ENCODE data around the gene DYNLT3. TPM values are rescaled to one million over a fixed set of nuclear protein-coding genes. Genes with fewer than 3 reads are reported as not detected.

Gene DYNLT3
- total RNA-seq, 3 donors from 2014 or later (not counting 1 experiment from before 2014, with no cell fraction given), result 18.1 to 25.0 (median 18.4) TPM

DNA sequence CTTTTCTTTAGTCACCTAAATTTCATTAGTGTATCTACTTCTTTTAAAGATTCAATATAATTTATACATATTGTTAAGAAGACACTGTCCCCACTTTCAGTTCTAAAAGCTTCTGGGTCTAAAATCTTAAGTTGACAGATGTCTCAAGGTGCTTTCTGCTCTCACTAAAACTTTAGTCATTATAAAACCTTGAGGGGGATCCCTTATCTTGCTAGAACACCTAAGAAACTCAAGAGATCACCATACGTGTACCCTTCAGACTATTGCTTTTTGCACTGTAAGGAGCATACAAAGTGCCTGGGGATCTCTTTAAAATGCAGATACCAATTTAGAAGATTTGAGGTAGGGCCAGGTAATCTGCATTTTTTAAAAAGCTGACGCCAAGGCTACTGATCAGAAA, 37.4 kb downstream of the DYNLT3 start:
- Mint-ChIP-seq H3K4me1 (no peaks in the 10 kb centered on the region), H3K9me3 (no peaks in the 10 kb centered on the region), H3K27ac (no peak overlapping the region), H3K27me3 (ENCODE audit: low read depth in 2 of 2) (peaks cover 0 to 17% of the 10 kb centered on the region in 2 donors), H3K4me3 (no peak overlapping the region), H3K36me3 (no peaks in the 10 kb centered on the region)
- no peak overlapping the region for H3K27ac ChIP-seq (ENCODE audit: low read length)
- H3K4me1 ChIP-seq (ENCODE audit: control insufficient read depth, insufficient read depth, low read length), result no peaks in the 10 kb centered on the region
- no peaks in the 10 kb centered on the region for H3K9me3 ChIP-seq (ENCODE audit: control insufficient read depth, insufficient read depth, low read length)
- H3K4me3 ChIP-seq (ENCODE audit: low read length), result no peak overlapping the region
- H3K36me3 ChIP-seq (ENCODE audit: control insufficient read depth, insufficient read depth, low read length), result no peaks in the 10 kb centered on the region
- WGBS (ENCODE audit: insufficient coverage), result 88% methylated on average over 1 of the region's 2 CpGs
- ATAC-seq (no peak), DNase-seq (no peak)
- H3K27me3 ChIP-seq (ENCODE audit: control insufficient read depth, insufficient read depth, low read length), result no peaks in the 10 kb centered on the region
- intact Hi-C loops (cut with micrococcal nuclease), result no loop called here
- TF ChIP-seq, protein P1, sequence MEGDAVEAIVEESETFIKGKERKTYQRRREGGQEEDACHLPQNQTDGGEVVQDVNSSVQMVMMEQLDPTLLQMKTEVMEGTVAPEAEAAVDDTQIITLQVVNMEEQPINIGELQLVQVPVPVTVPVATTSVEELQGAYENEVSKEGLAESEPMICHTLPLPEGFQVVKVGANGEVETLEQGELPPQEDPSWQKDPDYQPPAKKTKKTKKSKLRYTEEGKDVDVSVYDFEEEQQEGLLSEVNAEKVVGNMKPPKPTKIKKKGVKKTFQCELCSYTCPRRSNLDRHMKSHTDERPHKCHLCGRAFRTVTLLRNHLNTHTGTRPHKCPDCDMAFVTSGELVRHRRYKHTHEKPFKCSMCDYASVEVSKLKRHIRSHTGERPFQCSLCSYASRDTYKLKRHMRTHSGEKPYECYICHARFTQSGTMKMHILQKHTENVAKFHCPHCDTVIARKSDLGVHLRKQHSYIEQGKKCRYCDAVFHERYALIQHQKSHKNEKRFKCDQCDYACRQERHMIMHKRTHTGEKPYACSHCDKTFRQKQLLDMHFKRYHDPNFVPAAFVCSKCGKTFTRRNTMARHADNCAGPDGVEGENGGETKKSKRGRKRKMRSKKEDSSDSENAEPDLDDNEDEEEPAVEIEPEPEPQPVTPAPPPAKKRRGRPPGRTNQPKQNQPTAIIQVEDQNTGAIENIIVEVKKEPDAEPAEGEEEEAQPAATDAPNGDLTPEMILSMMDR (IDR thresholded peaks at IDR 0.05), result no peak

DNA sequence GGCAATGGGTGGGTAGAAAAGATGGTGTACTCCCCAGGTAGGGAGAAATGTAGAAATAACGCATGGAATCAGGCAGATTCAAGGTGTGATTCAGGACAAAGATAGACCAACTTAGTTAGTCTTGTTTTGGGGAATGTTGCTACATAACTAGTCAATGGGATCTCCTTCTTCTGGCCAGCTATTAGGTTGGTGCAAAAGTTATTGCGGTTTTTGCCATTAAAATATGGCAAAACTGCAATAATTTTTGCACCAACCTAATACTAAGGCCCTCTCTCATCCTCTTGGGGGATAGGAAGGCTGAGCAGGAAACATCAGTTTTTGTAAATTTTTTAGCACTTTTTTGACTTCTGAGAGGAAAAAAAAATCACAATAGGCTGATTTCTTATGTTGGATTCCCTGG, 44.3 kb downstream of the DYNLT3 start:
- H3K36me3 Mint-ChIP-seq, result no peaks in the 10 kb centered on the region
- no peak for ATAC-seq
- no peaks in the 10 kb centered on the region for H3K27me3 Mint-ChIP-seq (ENCODE audit: low read depth in 2 of 2)
- TF ChIP-seq, protein P1 (IDR thresholded peaks at IDR 0.05), result no peak
- intact Hi-C loops (cut with micrococcal nuclease), result no loop called here
- no peak overlapping the region for H3K4me3 ChIP-seq (ENCODE audit: low read length)
- H3K4me3 Mint-ChIP-seq, result no peak overlapping the region
- WGBS (ENCODE audit: insufficient coverage), result 100% methylated on average over 1 of the region's 2 CpGs
- DNase-seq, result no peak
- H3K27me3 ChIP-seq (ENCODE audit: control insufficient read depth, insufficient read depth, low read length), result no peaks in the 10 kb centered on the region
- no peaks in the 10 kb centered on the region for H3K9me3 Mint-ChIP-seq
- H3K27ac ChIP-seq (ENCODE audit: low read length), result no peak overlapping the region
- no peaks in the 10 kb centered on the region for H3K9me3 ChIP-seq (ENCODE audit: control insufficient read depth, insufficient read depth, low read length)
- no peaks in the 10 kb centered on the region for H3K36me3 ChIP-seq (ENCODE audit: control insufficient read depth, insufficient read depth, low read length)
- H3K4me1 ChIP-seq (ENCODE audit: control insufficient read depth, insufficient read depth, low read length), result no peaks in the 10 kb centered on the region
- no peaks in the 10 kb centered on the region for H3K4me1 Mint-ChIP-seq
- H3K27ac Mint-ChIP-seq, result no peak overlapping the region

GRCh38 chrX:37802028-37802427, 45.3 kb downstream of the DYNLT3 start:
- Histone ChIP-seq H3K27me3 (ENCODE audit: control insufficient read depth, insufficient read depth, low read length) (no peaks in the 10 kb centered on the region), H3K36me3 (ENCODE audit: control insufficient read depth, insufficient read depth, low read length) (no peaks in the 10 kb centered on the region), H3K4me3 (ENCODE audit: low read length) (no peak overlapping the region), H3K9me3 (ENCODE audit: control insufficient read depth, insufficient read depth, low read length) (no peaks in the 10 kb centered on the region), H3K4me1 (ENCODE audit: control insufficient read depth, insufficient read depth, low read length) (peaks cover under 1% of the 10 kb centered on the region), H3K27ac (ENCODE audit: low read length) (no peak overlapping the region)
- intact Hi-C loops (cut with micrococcal nuclease), result no loop called here
- ATAC-seq, result no peak
- TF ChIP-seq, protein P1 (IDR thresholded peaks at IDR 0.05), result no peak
- no peak overlapping the region for H3K4me3 Mint-ChIP-seq
- DNase-seq, result no peak
- H3K4me1 Mint-ChIP-seq, result no peaks in the 10 kb centered on the region
- H3K27me3 Mint-ChIP-seq (ENCODE audit: low read depth in 2 of 2), result no peaks in the 10 kb centered on the region
- no peaks in the 10 kb centered on the region for H3K9me3 Mint-ChIP-seq
- no peak overlapping the region for H3K27ac Mint-ChIP-seq
- no peaks in the 10 kb centered on the region for H3K36me3 Mint-ChIP-seq

DNA sequence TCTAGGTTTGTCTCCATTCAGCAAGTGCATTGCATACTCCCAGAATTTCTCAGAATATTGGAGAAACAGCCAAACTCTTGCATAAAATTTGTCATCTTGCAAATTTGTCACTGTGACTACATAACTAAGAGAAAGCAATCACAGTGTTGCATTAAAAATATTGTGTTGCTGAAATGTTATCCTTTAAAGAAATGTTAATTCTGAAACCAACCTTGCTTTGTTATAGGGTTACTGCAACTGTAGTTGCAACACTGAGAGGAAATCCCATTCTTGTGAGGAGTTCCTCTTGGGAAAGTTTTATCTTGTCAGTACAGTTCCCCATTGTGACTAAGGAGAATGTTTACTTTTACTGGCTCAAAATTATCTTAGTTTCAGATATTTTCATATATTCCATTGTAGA, 46.7 kb downstream of the DYNLT3 start:
- H3K4me1 ChIP-seq (ENCODE audit: control insufficient read depth, insufficient read depth, low read length), result peaks cover 5% of the 10 kb centered on the region
- TF ChIP-seq, protein P1 (IDR thresholded peaks at IDR 0.05), result no peak

More for the DNA sequence above, 46.7 kb downstream of the DYNLT3 start:
- Histone ChIP-seq H3K36me3 (ENCODE audit: control insufficient read depth, insufficient read depth, low read length) (no peaks in the 10 kb centered on the region), H3K27ac (ENCODE audit: low read length) (no peak overlapping the region), H3K4me3 (ENCODE audit: low read length) (no peak overlapping the region), H3K9me3 (ENCODE audit: control insufficient read depth, insufficient read depth, low read length) (no peaks in the 10 kb centered on the region), H3K27me3 (ENCODE audit: control insufficient read depth, insufficient read depth, low read length) (no peaks in the 10 kb centered on the region)
- ATAC-seq (no peak), DNase-seq (no peak)
- Mint-ChIP-seq H3K27ac (no peak overlapping the region), H3K27me3 (ENCODE audit: low read depth in 2 of 2) (peaks cover 0 to 5% of the 10 kb centered on the region in 2 donors), H3K9me3 (no peaks in the 10 kb centered on the region), H3K4me3 (no peak overlapping the region), H3K4me1 (no peaks in the 10 kb centered on the region), H3K36me3 (no peaks in the 10 kb centered on the region)
- intact Hi-C loops (cut with micrococcal nuclease), result no loop called here

Measured in natural killer cell (primary cell).